NT2/D1 (cell line): ENCODE data around the gene TBC1D3G.
"Not testable (repeated sequence)": the region's sequence is repeated elsewhere in the genome, so short reads cannot be mapped to it uniquely, and the experiment has no call there.

Experiments
- DNase-seq: peaks from one replicate; pipeline ENCODE4 v3.0.0-alpha.2; 2011; ENCODE audit warnings: low read depth, low spot score
- H3K27me3 ChIP-seq: 2 replicates; pipeline ENCODE4 v1.6.0; 2011; ENCODE audit warnings: mild to moderate bottlenecking; ENCODE audit not compliant: insufficient read length, insufficient read depth
- H3K36me3 ChIP-seq: 2 replicates; pipeline ENCODE4 v1.6.1; 2011; ENCODE audit warnings: mild to moderate bottlenecking, low read length, mixed read lengths; ENCODE audit not compliant: insufficient read depth, insufficient read length
- H3K4me1 ChIP-seq: 2 replicates; pipeline ENCODE4 v1.5.1; 2011; ENCODE audit not compliant: insufficient read depth, insufficient read length
- H3K4me3 ChIP-seq: 2 replicates; pipeline ENCODE4 v1.5.1; 2011; ENCODE audit warnings: low read depth; ENCODE audit not compliant: insufficient read length
- H3K9ac ChIP-seq: 2 replicates; pipeline ENCODE4 v1.6.0; 2011; ENCODE audit warnings: low read depth; ENCODE audit not compliant: insufficient read length
- H3K9me3 ChIP-seq: 2 replicates; pipeline ENCODE4 v1.5.1; 2011; ENCODE audit warnings: mild to moderate bottlenecking, low read length; ENCODE audit not compliant: insufficient read depth

TBC1D3G gene

GRCh38 chr17:36323584-36323983, at the start of gene TBC1D3G:
TSS of gene TBC1D3G (plus strand) at chr17:36323884. CDS start at chr17:36325412, 1,528 bp downstream.
- DNase-seq, H3K4me1 ChIP-seq, H3K27me3 ChIP-seq, H3K9ac ChIP-seq, H3K36me3 ChIP-seq, H3K9me3 ChIP-seq, H3K4me3 ChIP-seq: not testable (repeated sequence)

GRCh38 chr17:36283256-36283655, 40.4 kb upstream of the TBC1D3G start:
- not testable (repeated sequence) for H3K9me3 ChIP-seq, H3K9ac ChIP-seq, H3K36me3 ChIP-seq, DNase-seq, H3K4me1 ChIP-seq, H3K27me3 ChIP-seq, H3K4me3 ChIP-seq

- not testable (repeated sequence) for H3K4me1 ChIP-seq, H3K9ac ChIP-seq, H3K36me3 ChIP-seq, H3K9me3 ChIP-seq, H3K4me3 ChIP-seq, DNase-seq, H3K27me3 ChIP-seq
Observed at GRCh38 chr17:36284219-36284618, 39.5 kb upstream of the TBC1D3G start.

GRCh38 chr17:36289965-36290612, 33.6 kb upstream of the TBC1D3G start:
- H3K4me1 ChIP-seq, H3K4me3 ChIP-seq, H3K9ac ChIP-seq, H3K36me3 ChIP-seq, H3K9me3 ChIP-seq, DNase-seq, H3K27me3 ChIP-seq: not testable (repeated sequence)

- H3K36me3 ChIP-seq, H3K9me3 ChIP-seq, DNase-seq, H3K27me3 ChIP-seq, H3K4me3 ChIP-seq, H3K4me1 ChIP-seq, H3K9ac ChIP-seq: not testable (repeated sequence)
Observed at GRCh38 chr17:36295161-36295560, 28.5 kb upstream of the TBC1D3G start.

GRCh38 chr17:36315736-36316135, 7.9 kb upstream of the TBC1D3G start:
- not testable (repeated sequence) for H3K9me3 ChIP-seq

GRCh38 chr17:36362496-36362895, 38.8 kb downstream of the TBC1D3G start:
- not testable (repeated sequence) for H3K27me3 ChIP-seq, H3K4me3 ChIP-seq, H3K9ac ChIP-seq, H3K9me3 ChIP-seq, H3K36me3 ChIP-seq, H3K4me1 ChIP-seq, DNase-seq

More at GRCh38 chr17:36315736-36316135, 7.9 kb upstream of the TBC1D3G start:
- not testable (repeated sequence) for H3K27me3 ChIP-seq, H3K4me1 ChIP-seq, H3K9ac ChIP-seq, H3K36me3 ChIP-seq, DNase-seq, H3K4me3 ChIP-seq

GRCh38 chr17:36375938-36376337, 52.3 kb downstream of the TBC1D3G start:
- H3K4me1 ChIP-seq, H3K27me3 ChIP-seq, H3K9ac ChIP-seq, H3K4me3 ChIP-seq, DNase-seq, H3K9me3 ChIP-seq, H3K36me3 ChIP-seq: not testable (repeated sequence)
